NB4 (cell line): ENCODE measurements around the gene TMBIM6.
"Not testable (repeated sequence)": the region's sequence is repeated elsewhere in the genome, so short reads cannot be mapped to it uniquely, and the experiment has no call there.

Experiments used
- DNase-seq: peaks from one replicate; pipeline ENCODE4 v3.0.0; 2010; ENCODE audit warnings: low read depth
- H3K4me3 ChIP-seq: one replicate; pipeline ENCODE4 v1.5.1; 2011; ENCODE audit warnings: mild to moderate bottlenecking, low read depth, low read length, moderate library complexity
- MYC ChIP-seq: IDR thresholded peaks from 2 replicates; pipeline ENCODE4 v1.6.1; 2011; ENCODE audit warnings: low read depth, low read length
- POLR2A ChIP-seq: IDR thresholded peaks from 2 replicates; pipeline ENCODE4 v1.6.1; 2011; ENCODE audit warnings: mild to moderate bottlenecking; ENCODE audit not compliant: insufficient read length; ENCODE audit errors: extremely low read depth
- TF ChIP-seq, protein P1 (sequence below): IDR thresholded peaks from 2 replicates; pipeline ENCODE4 v1.6.1; 2011; ENCODE audit warnings: low read depth, low read length
- TF ChIP-seq, protein P2 (sequence below): IDR thresholded peaks from one replicate; pipeline ENCODE4 v1.5.1; 2012; ENCODE audit warnings: low read depth, low read length

Gene TMBIM6

DNA sequence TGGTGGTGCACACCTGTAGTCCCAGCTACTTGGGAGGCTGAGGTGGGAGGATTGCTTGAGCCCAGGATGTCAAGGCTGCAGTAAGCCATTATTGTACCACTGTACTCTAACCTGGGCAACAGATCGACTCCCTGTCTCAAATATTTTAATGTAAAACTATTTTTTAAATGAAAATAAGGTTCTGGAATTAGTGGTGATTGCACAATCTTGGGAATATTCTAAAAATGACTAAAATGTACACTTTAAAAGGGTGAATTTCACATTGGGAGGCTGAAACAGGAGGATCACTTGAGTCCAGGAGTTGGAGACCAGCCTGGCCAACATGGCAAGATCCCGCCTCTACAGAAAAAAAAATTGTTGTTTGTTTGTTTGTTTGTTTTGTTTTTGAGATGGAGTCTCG lies 12.9 kb upstream of the TMBIM6 start:
- TF ChIP-seq, protein P1, sequence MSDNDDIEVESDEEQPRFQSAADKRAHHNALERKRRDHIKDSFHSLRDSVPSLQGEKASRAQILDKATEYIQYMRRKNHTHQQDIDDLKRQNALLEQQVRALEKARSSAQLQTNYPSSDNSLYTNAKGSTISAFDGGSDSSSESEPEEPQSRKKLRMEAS = no peak
- TF ChIP-seq MYC (no peak), POLR2A (no peak)
- TF ChIP-seq, protein P2, sequence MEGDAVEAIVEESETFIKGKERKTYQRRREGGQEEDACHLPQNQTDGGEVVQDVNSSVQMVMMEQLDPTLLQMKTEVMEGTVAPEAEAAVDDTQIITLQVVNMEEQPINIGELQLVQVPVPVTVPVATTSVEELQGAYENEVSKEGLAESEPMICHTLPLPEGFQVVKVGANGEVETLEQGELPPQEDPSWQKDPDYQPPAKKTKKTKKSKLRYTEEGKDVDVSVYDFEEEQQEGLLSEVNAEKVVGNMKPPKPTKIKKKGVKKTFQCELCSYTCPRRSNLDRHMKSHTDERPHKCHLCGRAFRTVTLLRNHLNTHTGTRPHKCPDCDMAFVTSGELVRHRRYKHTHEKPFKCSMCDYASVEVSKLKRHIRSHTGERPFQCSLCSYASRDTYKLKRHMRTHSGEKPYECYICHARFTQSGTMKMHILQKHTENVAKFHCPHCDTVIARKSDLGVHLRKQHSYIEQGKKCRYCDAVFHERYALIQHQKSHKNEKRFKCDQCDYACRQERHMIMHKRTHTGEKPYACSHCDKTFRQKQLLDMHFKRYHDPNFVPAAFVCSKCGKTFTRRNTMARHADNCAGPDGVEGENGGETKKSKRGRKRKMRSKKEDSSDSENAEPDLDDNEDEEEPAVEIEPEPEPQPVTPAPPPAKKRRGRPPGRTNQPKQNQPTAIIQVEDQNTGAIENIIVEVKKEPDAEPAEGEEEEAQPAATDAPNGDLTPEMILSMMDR = no peak
- DNase-seq = no peak
- H3K4me3 ChIP-seq = no peak overlapping the region

DNA sequence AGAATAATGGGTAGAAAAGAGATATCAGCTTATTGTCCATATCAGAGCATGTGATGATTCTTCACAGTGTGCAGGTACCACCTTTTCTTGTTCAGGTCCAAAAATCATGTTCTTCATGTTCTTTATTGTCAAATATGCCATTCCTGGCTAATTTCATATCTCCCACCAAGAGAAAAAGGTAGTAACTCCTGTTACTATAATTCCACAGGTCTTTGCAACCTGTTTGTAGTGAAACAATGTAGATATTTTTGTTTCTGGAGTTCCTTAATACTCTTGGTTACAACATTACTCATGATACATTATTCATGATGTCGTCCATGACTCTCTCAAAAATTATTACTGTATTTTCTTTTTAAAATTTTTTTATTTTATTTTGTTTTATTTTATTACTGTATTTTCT lies 11.3 kb upstream of the TMBIM6 start:
- H3K4me3 ChIP-seq = no peak overlapping the region
- DNase-seq = no peak
- no peak for TF ChIP-seq POLR2A

DNA sequence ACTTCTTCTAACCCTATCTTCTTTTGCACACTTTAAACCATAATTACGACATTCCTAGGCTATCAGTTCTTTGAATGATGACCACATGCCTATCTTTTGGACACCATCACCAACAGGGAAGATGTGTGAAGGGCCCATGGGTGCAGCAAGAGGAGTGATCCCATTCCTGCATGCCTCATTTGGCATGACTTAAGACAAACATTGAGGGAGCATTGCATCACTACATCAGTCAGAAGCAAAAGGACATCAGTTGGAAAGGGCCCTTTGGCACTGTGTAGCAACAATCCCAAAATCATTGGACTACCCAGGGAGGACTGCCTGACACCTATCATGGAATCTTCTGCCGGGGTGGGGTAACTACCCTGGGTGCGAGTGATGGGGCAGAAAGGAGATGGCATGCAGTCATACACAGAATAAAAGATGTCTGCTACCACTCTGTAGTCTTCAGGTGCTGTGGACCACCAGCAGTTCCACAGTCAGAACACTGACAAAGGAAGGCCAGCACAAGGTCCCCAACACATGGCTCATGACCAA lies 10.7 kb upstream of the TMBIM6 start:
- TF ChIP-seq, protein P2 = no peak
- TF ChIP-seq MYC (no peak), POLR2A (no peak)
- TF ChIP-seq, protein P1 = no peak
- H3K4me3 ChIP-seq = no peak overlapping the region
- no peak for DNase-seq

DNA sequence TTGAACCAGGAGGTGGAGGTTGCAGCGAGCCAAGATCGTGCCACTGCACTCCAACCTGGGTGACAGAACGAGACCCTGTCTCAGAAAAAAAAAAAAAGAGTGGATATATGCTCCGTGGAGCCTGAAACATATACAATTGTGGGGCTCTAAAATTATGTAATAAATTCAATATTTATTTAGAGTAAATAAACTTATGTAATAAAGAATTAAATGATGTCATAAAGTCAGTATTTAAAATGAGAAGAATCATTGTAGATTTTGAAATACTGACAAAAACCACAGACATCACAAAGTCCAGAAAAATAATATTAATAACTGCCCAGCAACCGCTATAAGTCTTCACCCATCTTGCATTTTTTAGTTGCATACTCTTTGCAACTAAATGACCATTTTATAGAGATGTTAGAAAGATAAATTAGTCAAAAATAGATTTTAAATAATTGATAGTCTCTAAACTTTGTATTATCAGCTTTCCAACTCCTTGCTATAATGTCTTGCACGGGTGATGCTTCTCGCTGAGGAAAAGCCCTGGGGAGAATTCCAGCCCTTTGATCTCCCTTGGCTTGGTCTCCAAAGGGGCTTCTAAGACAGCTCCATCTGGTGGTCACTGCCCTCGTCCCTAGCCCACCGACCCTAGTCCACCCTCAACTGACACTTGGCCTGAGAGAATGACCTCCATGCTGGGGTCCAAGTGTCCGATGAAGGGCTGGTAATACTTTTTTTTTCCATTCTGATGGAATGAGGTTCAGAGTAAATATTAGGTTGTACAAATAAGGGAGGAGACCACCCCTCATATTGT lies 7.9 kb upstream of the TMBIM6 start:
- TF ChIP-seq MYC (no peak), POLR2A (no peak)
- TF ChIP-seq, protein P1 = no peak
- TF ChIP-seq, protein P2 = no peak
- H3K4me3 ChIP-seq = no peak overlapping the region
- no peak for DNase-seq

DNA sequence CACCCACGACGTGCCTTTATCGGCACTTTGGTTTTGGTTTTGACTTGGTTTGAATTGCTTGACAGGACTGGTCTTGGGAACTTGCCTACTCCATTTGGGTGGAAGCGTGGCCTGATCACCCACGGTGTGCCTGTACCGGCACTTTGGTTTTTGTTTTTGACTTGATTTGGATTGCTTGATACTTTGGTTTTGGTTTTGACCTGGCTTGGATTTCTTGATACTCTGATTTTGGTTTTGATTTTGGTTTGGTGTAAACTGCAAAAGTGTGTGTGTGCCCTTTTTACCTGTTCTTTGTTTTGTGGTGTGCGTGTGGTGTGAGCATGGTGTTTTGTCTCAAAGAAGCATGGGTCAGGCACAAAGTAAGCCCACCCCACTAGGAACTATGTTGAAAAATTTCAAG lies 6.5 kb upstream of the TMBIM6 start:
- H3K4me3 ChIP-seq, DNase-seq: not testable (repeated sequence)

DNA sequence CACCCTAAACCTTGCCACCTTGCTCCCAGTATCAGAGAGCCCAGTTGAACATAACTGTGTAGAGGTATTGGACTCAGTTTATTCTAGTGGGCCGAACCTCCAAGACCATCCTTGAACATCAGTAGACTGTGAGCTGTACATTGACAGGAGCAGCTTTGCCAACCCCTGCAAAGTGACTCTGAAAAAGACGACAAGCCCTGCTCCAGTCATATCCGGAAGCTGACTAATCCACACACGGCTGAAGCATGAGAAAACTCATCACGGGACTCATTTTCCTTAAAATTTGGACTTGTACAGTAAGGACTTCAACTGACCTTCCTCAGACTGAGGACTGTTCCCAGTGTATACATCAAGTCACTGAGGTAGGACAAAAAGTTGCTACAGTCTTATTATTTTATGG lies 2.6 kb upstream of the TMBIM6 start:
- not testable (repeated sequence) for DNase-seq, H3K4me3 ChIP-seq

DNA sequence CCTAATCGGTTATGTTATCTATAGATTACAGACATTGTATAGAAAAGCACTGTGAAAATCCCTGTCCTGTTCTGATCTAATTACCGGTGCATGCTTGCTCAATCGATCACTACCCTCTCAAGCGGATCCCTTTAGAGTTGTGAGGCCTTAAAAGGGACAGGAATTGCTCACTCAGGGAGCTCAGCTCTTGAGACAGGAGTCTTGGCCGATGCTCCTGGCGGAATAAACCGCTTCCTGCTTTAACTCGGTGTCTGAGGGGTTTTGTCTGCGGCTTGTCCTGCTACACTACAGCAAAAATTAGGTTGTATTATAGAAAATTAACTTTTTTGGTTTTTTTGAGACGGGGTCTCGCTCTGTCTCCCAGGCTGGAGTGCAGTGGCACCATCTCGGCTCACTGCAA lies 1.1 kb upstream of the TMBIM6 start:
- H3K4me3 ChIP-seq, DNase-seq: not testable (repeated sequence)

DNA sequence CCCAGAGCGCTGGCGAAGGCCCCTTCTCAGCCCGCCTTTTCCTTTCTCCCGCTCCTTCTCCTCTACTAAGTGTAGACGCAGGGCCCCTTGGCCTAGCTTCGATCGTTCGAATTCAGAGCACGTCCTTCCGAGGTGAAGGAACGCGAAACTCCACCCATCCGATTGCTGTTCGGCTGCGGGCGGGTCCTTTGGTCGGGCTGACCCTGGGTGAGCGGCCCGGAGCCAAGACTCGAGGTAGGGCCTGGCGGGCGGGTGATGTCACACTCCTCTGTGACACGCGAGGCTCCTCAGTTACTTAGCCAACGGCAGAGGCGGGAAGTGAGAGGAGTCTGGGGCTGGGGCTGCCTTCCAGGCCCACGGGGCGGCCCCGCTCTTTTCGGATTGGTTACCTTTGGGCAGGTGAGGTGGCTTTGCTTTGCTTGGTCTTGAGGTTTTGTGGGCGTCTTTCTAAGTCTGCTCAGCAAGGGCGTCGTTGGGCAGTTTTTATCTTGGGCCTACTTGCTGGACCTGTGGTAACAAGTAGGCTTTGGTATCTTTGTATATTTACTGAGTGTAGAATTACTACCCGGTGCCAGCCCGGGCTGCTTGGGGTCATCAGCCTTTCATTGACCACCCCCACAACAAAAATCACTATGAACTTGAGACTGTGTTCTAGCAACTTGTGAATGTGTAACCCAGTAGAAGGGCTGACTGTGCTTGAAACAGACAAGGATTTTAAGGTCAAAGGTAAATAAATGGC lies 694 bp downstream of the TMBIM6 start:
- TF ChIP-seq, protein P1 = no peak
- no peak for TF ChIP-seq POLR2A
- TF ChIP-seq, protein P2 = no peak
- TF ChIP-seq MYC = no peak
- peak; percentile 93 for DNase-seq
- H3K4me3 ChIP-seq = peak overlapping the region; percentile 89
